Glomerular endothelial cell (primary cell): ENCODE results near the gene NCKAP5. TPM values are rescaled to one million over a fixed set of nuclear protein-coding genes. Genes with fewer than 3 reads are reported as not detected.
"Not testable (repeated sequence)": the region's sequence is repeated elsewhere in the genome, so short reads cannot be mapped to it uniquely, and the experiment has no call there.

Source experiments
- DNase-seq: peaks from one replicate; pipeline ENCODE4 v3.0.0-alpha.2; 2011; ENCODE audit warnings: low read depth, low spot score; ENCODE audit errors: extremely low read depth
- total RNA-seq: library from RNA; depleted of rRNA; stranded (reverse); fragments of >200 nt; gene quantifications from 2 replicates; pipeline ENCODE4 v1.2.3, GENCODE V29; 2015

Gene NCKAP5
- total RNA-seq, 1 donor from 2014 or later = 6.8 TPM

DNA sequence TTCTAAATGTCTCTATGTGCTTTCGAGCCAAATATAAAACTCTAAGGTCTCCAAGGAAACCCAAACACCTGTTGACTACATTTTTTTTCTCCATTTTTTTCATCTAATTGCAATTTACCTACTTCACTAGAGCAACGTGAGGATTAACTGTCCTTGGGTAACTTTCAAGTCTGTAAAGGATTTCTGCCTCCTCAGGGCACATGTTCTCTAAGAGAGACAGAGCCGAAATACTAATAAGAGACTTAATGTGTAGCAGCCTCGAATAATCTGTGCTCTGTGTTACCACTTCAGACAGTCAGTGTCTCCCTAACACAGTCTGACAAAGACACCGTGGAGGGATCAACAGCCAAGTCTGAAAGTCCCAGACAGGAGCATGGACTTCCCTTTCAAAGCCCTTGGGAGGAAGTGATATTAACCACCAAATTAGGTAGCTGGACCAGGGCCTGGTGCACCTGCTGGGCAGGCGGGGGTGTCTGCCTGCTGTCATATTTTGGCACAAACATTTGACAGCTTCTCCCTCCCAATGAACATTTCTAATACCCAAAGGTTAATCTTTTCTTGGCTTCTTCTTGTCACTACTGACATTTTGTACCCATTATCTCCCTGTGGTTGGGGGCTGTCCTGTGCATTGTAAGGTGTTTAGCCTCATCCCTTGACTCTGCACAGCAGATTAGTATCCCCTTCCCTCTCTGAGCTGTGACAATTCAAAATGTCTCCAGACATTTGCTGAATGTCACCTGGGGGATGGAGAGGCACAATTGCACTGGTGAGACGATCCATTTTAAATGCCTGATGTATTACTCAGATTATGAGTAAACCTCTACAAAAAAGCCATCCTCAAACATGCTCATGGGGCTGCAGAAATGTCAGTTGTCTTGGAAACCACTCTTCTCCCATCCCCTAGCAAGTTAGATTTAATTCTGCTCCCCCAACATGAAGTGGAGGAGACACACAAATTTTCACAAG, 852.6 kb downstream of the NCKAP5 start:
- no peak for DNase-seq

GRCh38 chr2:132703396-132703795, 864.9 kb downstream of the NCKAP5 start:
- DNase-seq = no peak

DNA sequence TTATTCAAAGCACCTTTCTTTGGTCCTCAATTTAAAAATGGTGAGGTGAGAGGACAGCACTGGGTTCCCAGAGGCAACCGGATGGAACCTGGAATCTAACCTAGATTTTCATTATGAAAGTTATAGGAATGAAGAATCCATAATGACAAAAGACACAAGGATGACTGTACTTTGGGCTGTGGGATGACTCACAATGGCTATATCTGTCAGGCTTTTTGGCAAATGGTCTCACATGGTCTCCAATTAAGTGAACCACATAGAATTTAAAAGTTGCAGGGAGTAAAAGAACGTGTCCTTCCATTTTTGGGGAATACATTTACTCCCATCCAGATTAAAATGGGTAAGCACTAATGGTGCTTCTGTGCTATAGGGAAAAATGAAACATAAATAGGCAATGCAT, 866.5 kb downstream of the NCKAP5 start:
- DNase-seq = no peak

DNA sequence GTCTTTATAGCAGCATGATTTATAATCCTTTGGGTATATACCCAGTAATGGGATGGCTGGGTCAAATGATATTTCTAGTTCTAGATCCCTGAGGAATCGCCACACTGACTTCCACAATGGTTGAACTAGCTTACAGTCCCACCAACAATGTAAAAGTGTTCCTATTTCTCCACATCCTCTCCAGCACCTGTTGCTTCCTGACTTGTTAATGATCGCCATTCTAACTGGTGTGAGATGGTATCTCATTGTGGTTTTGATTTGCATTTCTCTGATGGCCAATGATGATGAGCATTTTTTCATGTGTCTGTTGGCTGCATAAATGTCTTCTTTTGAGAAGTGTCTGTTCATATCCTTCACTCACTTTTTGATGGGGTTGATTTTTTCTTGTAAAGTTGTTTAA, 868.5 kb downstream of the NCKAP5 start:
- DNase-seq = not testable (repeated sequence)

DNA sequence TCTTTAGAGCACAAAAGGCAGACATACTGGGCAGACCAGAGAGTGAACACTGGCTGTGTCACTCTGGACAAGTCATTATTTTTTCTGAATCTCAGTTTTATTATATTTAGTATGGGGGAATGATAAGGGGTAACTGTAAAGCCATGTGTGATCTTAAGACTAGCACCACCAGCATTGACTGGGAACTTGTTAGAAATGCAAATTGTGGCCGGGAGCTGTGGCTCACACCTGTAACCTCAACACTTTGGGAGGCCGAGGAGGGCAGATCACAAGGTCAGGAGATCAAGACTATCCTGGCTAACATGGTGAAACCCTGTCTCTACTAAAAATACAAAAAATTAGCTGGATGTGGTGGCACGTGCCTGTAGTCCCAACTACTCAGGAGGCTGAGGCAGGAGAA, 869.9 kb downstream of the NCKAP5 start:
- not testable (repeated sequence) for DNase-seq

DNA sequence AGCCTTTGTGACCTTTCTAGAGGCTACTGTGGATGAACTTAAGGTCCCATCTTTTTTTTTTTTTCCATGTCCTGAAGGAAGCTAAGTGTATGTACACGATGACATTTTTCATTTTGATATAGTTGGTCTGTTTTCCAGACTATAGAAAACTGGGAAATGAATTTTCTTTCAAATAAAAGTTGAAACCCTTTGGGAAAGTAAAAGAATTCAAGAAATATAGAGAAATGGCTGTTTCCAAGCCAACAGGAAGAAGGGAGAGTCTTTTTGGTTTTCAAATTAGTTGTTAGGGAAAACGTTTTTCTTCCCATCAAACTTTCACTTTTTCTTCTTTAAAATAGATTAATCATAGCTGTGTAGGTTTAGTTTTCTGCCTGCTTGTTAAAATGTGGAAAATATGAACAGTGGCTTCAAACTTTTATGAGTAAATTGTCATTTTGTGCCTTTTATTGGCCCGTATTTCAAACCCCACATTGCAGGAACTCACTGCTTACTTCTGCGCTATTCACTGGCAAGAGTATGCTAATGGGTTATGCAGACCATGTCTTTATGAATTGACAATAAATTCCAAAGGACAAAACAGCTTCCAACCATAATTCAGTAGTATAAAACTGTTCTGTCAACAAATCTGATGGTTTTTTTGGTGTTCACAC, 870.6 kb downstream of the NCKAP5 start:
- DNase-seq = no peak

- no peak for DNase-seq
These were observed 875.4 kb downstream of the NCKAP5 start for GRCh38 chr2:132692816-132693215.

DNA sequence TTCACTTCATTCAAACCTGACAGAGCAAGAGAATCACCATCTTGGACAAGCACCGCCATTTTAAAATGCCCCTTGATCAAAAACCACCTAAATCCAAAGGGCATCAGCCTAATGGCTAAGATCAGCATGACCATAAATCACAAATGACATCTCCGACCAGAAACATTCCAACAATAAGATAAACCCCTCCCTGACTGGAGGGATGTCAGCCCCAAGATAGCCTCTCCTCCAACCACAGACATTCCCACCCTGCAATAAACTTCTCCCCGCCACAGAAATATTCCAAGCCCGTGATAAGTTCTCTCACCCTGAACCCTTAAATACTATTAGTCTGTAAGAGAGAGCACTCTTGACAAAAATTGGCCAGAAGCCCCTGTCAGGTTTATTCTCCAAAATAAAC, 876.7 kb downstream of the NCKAP5 start:
- no peak for DNase-seq

- DNase-seq = no peak
These were observed 877.5 kb downstream of the NCKAP5 start for GRCh38 chr2:132690664-132691303.

- DNase-seq = no peak
These were observed 886.5 kb downstream of the NCKAP5 start for GRCh38 chr2:132681766-132682165.

DNA sequence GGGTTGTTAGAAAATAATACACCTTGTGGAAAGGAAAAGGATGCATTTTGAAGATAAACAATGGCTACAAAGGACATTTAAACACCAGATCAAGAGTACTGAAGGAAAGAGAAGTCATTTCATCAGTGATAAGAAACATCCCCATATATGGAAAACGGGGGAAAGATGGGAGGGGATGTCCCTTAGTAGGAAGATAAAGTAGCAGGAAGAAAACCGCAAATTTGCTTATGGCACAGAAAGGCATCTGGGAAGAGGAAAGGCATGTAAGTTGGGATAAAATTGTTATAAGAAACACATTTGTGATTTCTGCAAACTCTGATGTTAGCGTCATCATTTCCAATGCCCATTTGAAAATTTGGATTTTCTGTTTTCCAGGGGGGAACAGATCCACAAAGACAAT, 887.7 kb downstream of the NCKAP5 start:
- no peak for DNase-seq

DNA sequence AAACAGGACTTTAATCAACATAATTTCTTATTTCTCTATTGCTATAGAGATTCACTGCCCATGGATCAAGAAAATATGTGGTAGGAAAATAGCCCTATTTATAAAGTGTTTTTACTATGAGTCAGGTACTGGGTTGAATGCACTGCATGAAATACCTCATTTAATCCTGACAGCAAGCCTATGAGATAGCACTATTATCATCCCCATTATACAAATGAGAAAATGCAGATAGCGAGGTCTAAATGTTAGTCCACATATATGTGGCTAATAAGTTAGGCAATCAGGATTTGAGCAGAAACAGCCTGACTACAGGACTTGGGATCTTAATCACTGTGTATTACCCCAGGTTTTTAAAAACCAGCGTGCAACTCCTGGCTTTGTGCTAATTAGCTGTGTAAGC, 889.8 kb downstream of the NCKAP5 start:
- no peak for DNase-seq

- no peak for DNase-seq
These were observed 890.6 kb downstream of the NCKAP5 start for GRCh38 chr2:132677661-132678060.

GRCh38 chr2:132676999-132677398, 891.3 kb downstream of the NCKAP5 start:
- no peak for DNase-seq

DNA sequence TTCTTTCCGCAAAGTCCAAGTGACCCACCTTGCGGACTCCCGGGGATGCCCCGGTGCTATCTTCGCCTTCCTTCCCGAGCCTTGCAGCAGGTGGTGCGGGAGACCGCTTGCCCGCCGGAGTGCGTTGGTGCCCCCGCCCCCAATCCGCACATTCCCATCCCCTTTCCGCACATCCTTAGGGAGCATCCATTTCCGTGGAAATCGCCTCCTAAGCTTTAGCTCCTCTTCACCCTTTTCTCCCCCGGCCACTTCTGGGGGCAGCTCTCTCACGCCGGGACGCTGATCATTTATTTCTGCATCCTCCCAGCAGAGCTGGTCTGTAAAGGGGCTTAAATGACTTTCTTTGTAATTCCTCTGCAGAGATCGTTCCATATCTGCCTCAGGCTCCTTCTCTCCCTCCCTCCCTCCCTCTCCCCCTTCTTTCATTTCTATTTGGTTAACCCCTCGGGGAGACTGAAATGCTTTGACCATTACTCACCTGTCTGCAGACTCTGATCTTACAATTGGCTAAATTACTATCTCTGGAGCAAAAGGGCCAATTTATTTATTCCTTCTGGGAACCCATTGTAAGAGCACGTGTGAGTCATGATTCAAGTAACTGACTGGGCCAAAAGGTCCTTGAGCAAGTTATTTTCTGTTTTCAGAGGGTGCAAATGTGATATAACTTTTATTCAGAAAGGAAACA, 897.0 kb downstream of the NCKAP5 start:
- peak; percentile 41 for DNase-seq

DNA sequence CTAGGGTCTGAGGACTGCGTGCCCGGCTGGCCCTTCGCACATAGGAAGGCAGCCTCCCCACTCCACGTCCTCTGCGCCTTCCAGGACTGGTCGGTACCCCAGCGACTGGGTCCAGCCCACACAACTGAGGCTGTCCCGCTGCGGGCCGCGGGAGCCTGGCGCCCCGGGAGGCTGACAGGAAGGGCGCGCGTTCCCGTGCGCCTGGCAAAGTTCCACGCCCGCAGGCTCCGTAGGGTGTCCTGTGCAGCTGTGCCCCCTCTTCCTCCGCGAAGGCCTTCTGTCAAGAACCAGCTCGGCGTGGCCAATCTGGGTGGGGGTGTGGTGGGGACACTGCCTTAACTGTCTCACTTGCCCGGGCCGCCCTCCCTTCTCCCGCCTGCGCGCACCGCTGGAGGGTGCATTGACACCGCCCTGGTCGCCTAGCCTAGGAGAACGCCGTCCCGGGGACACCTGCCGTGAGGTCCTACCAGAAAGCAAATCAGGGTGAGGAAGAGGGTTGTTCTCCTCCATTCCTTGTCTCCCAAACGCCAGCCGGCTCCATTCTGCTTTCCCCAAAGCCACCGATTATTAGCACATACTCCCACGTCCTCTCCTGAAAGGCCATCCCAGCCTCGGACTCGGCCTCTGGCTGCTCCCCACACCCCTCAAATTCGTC, 897.6 kb downstream of the NCKAP5 start:
- DNase-seq = no peak

- no peak for DNase-seq
These were observed 898.3 kb downstream of the NCKAP5 start, which contains the start of gene LYPD1 for GRCh38 chr2:132669908-132670495. Gene LYPD1, minus strand, starts transcription at chr2:132670205. Its CDS starts 273 bp downstream, at chr2:132669932.

GRCh38 chr2:132668987-132669907, 899.0 kb downstream of the NCKAP5 start:
- no peak for DNase-seq
